Activated T-cell treated with anti-CD3 and anti-CD28 coated beads, Interleukin-2, amount 50 U/mL, for 4 hours (primary cell): ENCODE measurements around the gene SP6. TPM values are rescaled to one million over a fixed set of nuclear protein-coding genes. Genes with fewer than 3 reads are reported as not detected.

ENCODE experiments used
- ATAC-seq, 2 donors: fragments of 200-7000 bp; cut with Tn5 transposase; one replicate each; pipeline ENCODE4 v1.10.0; 2021
- DNase-seq: peaks from one replicate; pipeline ENCODE4 v3.0.0-alpha.2; 2020
- H3K27me3 Mint-ChIP-seq: one replicate; pipeline ENCODE4 v1.8.0; 2021; ENCODE audit warnings: low read depth, mixed read lengths
- H3K36me3 Mint-ChIP-seq: one replicate; pipeline ENCODE4 v1.8.0; 2022; ENCODE audit warnings: mixed read lengths; ENCODE audit not compliant: insufficient read depth
- H3K4me1 Mint-ChIP-seq: one replicate; pipeline ENCODE4 v1.8.0; 2021; ENCODE audit warnings: low read depth, mixed read lengths
- H3K4me3 Mint-ChIP-seq: one replicate; pipeline ENCODE4 v1.8.0; 2021; ENCODE audit warnings: mild to moderate bottlenecking, moderate library complexity, mixed read lengths
- H3K9me3 Mint-ChIP-seq: one replicate; pipeline ENCODE4 v1.8.0; 2021; ENCODE audit warnings: mixed read lengths
- total RNA-seq, 3 donors: library from RNA; stranded (reverse); gene quantifications; one replicate each; pipeline ENCODE4 v1.2.1, GENCODE V29; 2021

Gene SP6
- total RNA-seq, 3 donors from 2014 or later = 0.05 to 0.08 (median 0.05) TPM

DNA sequence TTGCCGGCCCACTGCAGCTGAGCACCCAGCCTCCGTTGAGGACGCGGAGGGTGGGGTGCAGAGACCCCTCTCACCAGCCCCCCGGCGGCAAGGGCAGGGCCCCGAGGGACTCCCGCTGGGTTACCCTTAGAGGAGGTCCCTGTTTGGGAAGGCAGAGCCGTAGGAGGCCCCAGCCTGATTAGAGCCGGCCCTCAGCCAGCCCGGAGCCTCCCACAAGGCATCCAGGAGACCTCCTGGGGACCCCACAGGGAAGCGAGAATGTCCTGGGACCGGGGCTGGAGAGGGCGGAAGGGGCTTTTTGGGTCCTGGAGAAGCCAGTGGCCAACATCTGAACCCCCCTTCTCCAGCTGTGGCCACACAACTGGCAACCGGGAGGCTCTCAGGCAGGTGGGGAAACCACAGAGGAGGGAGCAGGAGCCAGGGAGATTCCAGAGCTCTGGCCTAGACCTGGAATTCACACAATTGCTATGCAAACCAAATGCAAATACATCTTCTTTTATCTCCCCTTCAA, 21.7 kb upstream of the SP6 start:
- ATAC-seq (no peak), DNase-seq (no peak)
- H3K36me3 Mint-ChIP-seq = no peaks in the 10 kb centered on the region
- no peaks in the 10 kb centered on the region for H3K4me1 Mint-ChIP-seq
- H3K27me3 Mint-ChIP-seq = peaks cover 59% of the 10 kb centered on the region
- no peaks in the 10 kb centered on the region for H3K9me3 Mint-ChIP-seq
- no peak overlapping the region for H3K4me3 Mint-ChIP-seq

DNA sequence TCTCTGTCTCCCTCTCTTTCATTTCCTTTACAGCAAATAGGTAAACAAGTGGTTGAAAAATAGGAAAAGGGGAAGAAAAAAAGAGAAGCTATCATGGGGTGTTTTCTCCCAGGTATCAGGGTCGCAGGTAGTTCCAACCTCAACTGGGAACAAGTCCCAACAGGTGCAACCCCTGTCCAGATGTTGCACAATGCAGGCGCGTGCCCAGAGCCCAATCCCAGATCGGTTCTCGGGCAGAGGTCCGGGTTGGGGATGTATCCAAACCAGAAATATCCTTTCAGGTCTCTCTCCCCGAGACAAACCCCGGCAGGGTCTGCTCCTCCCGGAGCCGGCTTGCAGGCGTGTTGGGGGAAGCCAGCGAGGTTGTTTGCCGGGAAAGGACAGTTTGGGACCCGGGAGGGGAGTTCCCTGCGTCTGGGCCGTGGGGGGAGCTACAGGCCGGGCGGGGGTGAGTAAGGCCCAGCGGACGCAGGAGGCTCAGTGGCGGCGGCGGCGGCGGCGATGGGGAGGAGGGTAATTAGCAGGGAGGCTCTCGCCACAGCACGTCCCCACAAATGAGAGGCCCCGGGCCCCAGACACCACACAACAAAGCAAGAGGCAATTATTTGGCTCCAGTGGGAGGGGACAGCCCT, 21.2 kb upstream of the SP6 start:
- peaks cover 55% of the 10 kb centered on the region for H3K27me3 Mint-ChIP-seq
- DNase-seq = no peak

DNA sequence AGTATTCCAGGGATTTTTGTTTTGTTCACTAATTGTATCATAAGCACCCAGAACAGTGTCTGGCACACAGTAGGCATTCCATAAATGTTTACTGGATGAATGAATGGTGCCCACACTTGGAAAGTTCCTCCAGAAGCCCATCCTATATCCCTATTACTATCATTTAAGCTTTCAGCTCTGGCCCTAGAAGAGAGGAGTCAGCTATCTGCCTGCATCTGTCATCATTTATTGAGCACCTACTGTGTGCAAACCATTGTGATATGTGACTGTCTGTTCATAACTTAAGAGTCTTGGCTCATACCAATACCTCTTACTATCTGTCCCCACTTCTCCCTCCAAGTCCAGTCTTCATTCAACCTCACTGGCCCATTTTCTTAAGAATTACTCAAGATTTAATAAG, 20.1 kb upstream of the SP6 start:
- no peak for DNase-seq
- H3K9me3 Mint-ChIP-seq = no peaks in the 10 kb centered on the region
- no peak overlapping the region for H3K4me3 Mint-ChIP-seq
- no peaks in the 10 kb centered on the region for H3K4me1 Mint-ChIP-seq
- no peaks in the 10 kb centered on the region for H3K36me3 Mint-ChIP-seq
- ATAC-seq = no peak
- peaks cover 53% of the 10 kb centered on the region for H3K27me3 Mint-ChIP-seq

More for the DNA sequence above, 21.2 kb upstream of the SP6 start:
- ATAC-seq = no peak
- H3K4me3 Mint-ChIP-seq = no peak overlapping the region
- no peaks in the 10 kb centered on the region for H3K9me3 Mint-ChIP-seq
- H3K4me1 Mint-ChIP-seq = no peaks in the 10 kb centered on the region
- H3K36me3 Mint-ChIP-seq = no peaks in the 10 kb centered on the region

DNA sequence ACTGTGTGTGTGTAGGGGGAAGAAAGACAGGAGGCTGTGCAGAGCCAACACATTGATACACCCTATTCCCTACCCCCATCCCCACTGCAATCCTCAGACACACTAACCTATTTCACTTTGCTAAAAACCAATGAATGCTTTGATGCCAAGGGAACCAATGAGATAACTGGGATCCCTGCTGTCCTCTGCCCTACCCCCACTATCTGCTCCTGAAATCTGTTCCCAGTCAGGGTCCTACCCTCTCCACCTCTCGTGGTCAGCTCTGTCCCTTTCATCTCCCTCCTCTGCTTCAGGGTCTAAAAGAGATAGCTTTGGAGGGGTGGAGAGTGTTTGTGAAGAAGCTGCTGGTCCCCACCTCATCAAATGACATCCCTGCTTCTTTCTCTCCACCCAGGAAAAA, 19.1 kb upstream of the SP6 start:
- H3K4me3 Mint-ChIP-seq = no peak overlapping the region
- ATAC-seq (no peak), DNase-seq (no peak)
- peaks cover 3% of the 10 kb centered on the region for H3K4me1 Mint-ChIP-seq
- H3K27me3 Mint-ChIP-seq = peaks cover 48% of the 10 kb centered on the region
- H3K9me3 Mint-ChIP-seq = no peaks in the 10 kb centered on the region
- no peaks in the 10 kb centered on the region for H3K36me3 Mint-ChIP-seq

DNA sequence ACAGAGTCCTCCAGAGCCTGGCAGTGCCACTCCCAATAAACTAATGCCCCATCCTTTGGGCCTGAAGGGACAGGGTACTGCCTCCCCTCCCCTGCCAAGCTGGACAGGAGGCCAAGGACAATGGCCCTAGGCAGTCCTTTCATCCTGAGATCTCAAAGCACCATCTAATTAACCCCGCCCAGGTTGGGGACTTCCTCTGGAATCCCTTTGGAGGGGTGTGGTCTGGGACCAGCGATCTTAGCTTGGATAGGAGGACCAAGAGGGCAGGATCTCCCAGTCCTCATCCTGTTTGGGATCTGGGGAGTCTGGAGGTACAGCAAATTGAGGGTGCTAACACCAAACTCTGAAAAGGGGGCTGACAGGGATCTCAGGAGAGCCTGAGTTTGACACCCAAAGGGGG, 18.2 kb upstream of the SP6 start:
- Mint-ChIP-seq H3K36me3 (no peaks in the 10 kb centered on the region), H3K4me1 (peaks cover 8% of the 10 kb centered on the region), H3K4me3 (no peak overlapping the region), H3K27me3 (peaks cover 43% of the 10 kb centered on the region), H3K9me3 (no peaks in the 10 kb centered on the region)
- DNase-seq (no peak), ATAC-seq (no peak)

DNA sequence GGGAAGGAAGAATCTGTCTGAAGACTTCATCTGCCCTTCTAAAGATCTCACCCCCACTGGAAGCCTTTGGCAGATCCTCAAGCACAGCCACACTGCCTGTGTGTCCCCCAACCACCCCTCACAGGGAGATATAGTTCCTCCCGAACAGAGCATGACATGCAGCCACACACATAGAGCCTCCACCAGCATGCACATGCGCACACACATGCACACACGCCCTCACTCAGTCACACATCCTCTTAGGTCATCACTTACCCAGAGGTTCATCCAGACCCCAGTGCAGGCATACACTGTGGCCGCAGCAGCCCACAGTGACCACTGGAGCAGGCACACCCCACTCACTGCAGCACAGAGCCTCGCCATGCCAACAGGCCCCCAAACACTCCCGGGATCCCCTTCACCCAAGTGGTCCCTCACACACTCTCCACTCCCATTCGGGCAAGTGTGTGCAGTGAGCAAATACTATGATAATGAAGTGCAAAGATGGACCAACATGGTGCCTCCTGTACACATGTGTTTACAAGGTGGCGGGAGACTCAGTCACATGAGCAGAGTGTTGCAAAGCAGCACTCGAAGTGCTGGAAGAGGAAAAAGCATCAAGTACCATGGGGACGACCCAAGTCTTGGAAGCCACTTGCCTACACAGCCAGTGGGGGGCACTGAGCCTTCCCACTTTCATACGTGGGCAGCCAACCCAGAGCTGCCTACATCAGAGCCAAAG, 17.0 kb upstream of the SP6 start:
- Mint-ChIP-seq H3K27me3 (peaks cover 37% of the 10 kb centered on the region), H3K36me3 (no peaks in the 10 kb centered on the region), H3K4me3 (no peak overlapping the region), H3K4me1 (peaks cover 11% of the 10 kb centered on the region), H3K9me3 (no peaks in the 10 kb centered on the region)
- ATAC-seq (no peak), DNase-seq (no peak)

DNA sequence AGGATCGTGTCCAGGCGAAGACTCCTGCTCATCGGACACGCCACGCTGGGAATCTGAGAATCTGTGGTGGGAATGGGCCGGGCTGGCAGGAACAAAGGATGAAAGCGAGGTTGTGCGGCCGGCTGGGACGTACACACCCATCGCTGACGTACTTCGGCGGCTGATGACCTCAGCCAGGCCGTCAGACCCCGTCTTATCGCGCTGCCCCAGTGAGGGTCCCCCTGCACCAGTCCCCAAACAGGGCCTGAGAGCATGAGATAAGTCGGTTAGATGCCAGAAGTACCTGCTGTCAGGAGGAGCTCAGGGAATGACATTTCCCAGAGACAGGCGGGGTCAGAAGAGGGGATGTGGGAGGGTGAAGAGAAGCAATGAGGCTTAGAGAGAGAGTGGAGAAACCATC, 16.0 kb upstream of the SP6 start:
- ATAC-seq = no peak
- no peaks in the 10 kb centered on the region for H3K36me3 Mint-ChIP-seq

DNA sequence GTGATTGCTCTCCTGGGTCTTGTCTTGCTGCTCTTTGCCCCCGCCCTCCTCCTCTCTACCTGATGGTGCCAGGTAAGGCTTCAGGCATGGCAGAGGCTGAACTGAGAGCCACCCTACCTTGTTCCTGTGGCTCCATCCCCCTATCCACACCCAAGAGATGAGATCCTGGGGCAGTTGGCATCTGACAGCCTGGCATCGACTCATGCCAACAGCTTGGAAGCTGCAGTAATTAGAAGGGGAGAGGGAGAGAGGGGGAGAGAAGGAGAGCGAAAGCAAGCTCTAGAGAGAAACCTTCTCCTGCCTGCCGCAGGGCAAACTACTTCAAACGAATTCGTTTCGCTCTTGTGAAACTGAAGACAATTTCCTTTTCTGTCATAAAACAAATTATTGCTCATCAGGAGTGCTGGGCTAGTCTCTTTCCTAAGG, 13.8 kb upstream of the SP6 start:
- peaks cover 11% of the 10 kb centered on the region for H3K4me1 Mint-ChIP-seq
- ATAC-seq = peak; percentile 73 to 86
- peaks cover 13% of the 10 kb centered on the region for H3K27me3 Mint-ChIP-seq
- no peaks in the 10 kb centered on the region for H3K9me3 Mint-ChIP-seq
- no peak for DNase-seq
- no peak overlapping the region for H3K4me3 Mint-ChIP-seq
- H3K36me3 Mint-ChIP-seq = no peaks in the 10 kb centered on the region

More for the DNA sequence above, 16.0 kb upstream of the SP6 start:
- peaks cover 11% of the 10 kb centered on the region for H3K4me1 Mint-ChIP-seq
- H3K27me3 Mint-ChIP-seq = peaks cover 29% of the 10 kb centered on the region
- DNase-seq = no peak
- H3K9me3 Mint-ChIP-seq = no peaks in the 10 kb centered on the region
- no peak overlapping the region for H3K4me3 Mint-ChIP-seq

DNA sequence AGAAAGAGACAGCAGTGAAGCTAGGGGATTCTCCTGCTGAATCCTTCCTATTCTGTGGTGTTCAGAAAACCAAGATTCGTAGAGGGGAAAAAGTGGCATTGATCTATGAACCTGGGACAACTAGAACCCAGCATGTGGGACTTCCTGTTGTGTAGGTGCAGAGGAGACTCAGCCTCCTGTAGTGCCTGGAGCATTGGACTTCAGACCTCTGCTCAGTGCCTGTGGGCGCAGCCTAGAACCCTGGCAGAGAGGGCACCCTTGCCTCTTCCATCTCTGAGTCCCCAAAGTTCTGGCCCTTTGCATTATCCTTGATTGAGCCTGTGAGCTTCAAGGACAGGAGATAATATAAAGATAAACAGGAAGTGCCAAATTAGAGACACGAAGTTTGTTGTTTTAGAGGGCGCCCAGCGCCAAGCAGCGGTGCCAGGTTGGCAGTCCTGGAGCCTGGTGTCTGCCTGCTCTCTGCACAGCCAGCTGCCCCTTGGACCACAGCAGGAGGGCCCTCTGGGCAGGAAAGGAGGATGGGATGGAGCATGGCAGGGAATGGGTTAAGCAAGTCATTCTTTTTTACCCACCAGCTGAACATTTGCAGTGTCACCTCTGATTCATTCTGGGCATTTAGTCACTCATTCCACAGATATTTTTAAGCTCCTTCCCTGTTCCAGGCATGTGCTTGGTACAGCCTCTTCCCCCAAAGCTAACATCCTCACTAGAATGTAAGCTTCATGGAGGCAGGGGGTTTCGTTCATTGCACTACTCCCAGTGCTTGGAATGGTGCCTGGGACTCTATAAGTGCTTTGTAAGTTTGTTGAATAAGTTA, 11.9 kb upstream of the SP6 start:
- H3K4me1 Mint-ChIP-seq = peaks cover 11% of the 10 kb centered on the region
- ATAC-seq (no peak), DNase-seq (no peak)
- H3K27me3 Mint-ChIP-seq = peaks cover 14% of the 10 kb centered on the region
- H3K4me3 Mint-ChIP-seq = no peak overlapping the region
- H3K9me3 Mint-ChIP-seq = no peaks in the 10 kb centered on the region
- no peaks in the 10 kb centered on the region for H3K36me3 Mint-ChIP-seq

DNA sequence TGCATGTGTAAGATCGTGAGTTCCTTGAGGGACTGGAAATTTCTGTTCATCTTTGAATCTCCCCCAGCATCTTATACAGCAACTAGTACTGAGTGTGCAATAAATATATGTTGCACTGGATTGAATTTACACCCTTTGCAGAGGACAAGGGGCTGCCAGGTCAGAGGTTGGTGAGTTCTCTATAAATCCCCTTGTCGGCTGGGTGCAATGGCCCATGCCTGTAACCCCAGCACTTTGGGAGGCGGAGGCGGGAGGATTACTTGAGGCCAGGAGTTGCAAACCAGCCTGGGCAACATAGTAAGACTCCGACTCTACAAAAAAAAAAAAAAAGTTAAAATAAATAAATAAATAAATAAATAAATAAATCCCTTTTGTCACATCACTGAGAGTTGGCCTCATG, 9.4 kb upstream of the SP6 start:
- no peaks in the 10 kb centered on the region for H3K9me3 Mint-ChIP-seq
- ATAC-seq = no peak
- peaks cover 19% of the 10 kb centered on the region for H3K27me3 Mint-ChIP-seq
- H3K4me3 Mint-ChIP-seq = no peak overlapping the region
- H3K36me3 Mint-ChIP-seq = no peaks in the 10 kb centered on the region
- no peak for DNase-seq
- peaks cover 11% of the 10 kb centered on the region for H3K4me1 Mint-ChIP-seq

DNA sequence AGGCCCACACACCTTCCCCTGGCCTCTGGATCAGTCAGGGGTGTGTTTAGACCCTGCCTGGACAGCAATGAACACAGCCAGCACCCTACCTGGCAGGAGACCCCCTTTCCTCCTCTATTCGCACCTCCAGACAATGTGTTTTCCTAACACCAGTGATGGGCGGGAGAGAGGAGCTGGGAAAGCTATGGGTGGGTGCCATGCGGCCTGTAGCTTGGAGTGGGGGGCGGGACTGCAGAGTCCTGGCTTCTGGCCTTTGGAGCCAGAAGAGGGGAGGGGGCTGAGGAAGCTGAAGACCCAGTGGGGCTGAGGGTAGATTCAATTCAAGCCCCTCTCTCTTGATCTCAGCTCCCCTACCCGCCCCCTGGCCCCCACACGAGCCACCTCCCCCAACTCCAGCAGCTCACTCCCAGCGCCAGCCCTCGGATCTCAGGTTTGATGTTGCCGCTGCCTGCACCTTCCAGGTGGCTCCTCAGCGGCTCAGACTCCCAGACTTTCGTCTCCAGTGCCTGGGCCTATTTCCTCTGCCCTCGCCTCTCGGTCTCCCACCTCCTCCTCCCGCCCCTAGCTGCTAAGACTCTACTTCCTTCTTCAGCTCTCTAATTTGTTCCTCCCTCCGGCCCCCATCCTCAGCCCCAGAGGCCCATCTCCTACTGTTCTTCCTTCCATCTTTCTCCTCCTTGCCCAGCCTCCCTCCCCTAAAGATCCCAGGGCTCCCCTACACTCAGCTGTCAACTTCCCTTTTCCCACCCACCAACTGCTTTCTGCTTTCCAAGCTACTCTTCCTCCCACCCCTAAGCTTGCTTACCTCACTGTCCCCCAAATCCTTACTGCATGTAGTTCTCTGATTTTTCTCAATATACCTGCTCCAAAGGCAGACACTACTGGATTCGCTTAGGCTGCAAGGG, 6.8 kb upstream of the SP6 start:
- DNase-seq = no peak
- no peak for ATAC-seq
- Mint-ChIP-seq H3K36me3 (no peaks in the 10 kb centered on the region), H3K4me3 (no peak overlapping the region), H3K4me1 (no peaks in the 10 kb centered on the region), H3K9me3 (no peaks in the 10 kb centered on the region), H3K27me3 (peaks cover 45% of the 10 kb centered on the region)

DNA sequence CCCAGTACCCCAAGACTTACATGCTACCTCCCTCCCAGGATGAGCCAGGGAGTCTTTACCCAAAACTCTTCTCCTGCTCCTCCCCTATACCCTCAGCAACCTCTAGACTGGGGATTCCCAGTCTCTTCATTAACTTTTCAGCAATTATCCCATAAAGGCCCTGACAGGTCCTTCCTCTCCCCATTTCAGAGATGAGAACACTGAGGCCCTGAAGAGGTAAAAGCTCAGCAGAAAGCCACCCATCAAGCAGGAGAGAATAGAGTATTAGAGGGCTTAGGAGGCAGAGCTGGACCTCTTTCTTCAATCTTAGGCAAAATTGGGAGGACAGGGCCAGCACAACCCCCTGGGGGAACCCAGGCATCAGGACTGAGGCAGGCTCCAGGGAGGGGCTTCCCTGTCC, 5.9 kb upstream of the SP6 start:
- peaks cover 7% of the 10 kb centered on the region for H3K4me1 Mint-ChIP-seq
- no peak for DNase-seq
- no peaks in the 10 kb centered on the region for H3K36me3 Mint-ChIP-seq
- ATAC-seq = no peak
- no peak overlapping the region for H3K4me3 Mint-ChIP-seq
- no peaks in the 10 kb centered on the region for H3K9me3 Mint-ChIP-seq
- peaks cover 54% of the 10 kb centered on the region for H3K27me3 Mint-ChIP-seq

DNA sequence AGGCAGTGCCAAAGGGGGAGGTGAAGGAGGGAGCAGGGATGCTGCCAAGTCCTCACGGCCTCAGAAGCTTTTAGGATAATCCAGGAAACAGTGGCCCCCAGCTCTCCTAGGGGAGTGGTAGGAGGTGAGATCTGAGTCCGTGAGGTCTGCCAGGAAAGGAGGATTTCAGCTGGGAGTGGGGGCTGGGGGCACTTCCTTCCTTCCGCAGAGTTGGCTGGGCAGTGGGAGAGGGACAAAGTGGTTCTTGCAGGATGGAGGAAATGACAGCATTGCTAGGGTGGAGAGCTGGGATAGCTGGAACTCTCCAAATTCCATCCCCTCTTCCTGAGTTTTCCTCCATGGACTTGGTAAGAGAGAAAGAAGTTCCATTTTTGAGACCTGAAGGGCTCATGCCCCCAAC, 4.8 kb upstream of the SP6 start:
- Mint-ChIP-seq H3K4me3 (no peak overlapping the region), H3K27me3 (peaks cover 57% of the 10 kb centered on the region), H3K36me3 (no peaks in the 10 kb centered on the region), H3K9me3 (no peaks in the 10 kb centered on the region), H3K4me1 (peaks cover 11% of the 10 kb centered on the region)
- DNase-seq (no peak), ATAC-seq (no peak)

DNA sequence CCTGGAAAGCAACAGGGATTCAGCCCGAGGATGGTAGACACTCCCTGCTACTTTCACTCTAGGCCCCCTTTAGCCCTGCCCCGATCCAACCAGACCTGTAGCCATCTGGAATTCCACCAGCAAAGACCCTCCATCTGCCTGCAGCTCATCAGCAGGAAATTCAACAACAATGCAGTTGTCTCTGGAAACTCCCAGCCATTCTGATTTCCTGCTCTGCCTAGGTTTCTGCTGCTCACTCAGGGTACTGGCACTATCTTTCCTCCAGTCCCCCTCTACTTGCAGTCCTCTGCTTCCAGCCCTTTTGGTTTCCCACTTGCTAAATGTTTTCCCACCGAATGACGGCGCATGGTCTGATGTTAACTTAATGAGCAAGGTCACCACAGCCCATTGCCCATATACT, 2.7 kb upstream of the SP6 start:
- peaks cover 65% of the 10 kb centered on the region for H3K27me3 Mint-ChIP-seq
- H3K4me3 Mint-ChIP-seq = no peak overlapping the region
- ATAC-seq (no peak), DNase-seq (no peak)
- no peaks in the 10 kb centered on the region for H3K9me3 Mint-ChIP-seq
- H3K36me3 Mint-ChIP-seq = no peaks in the 10 kb centered on the region
- peaks cover 16% of the 10 kb centered on the region for H3K4me1 Mint-ChIP-seq
